Tibial nerve (tissue), 4 donors: ENCODE results near the gene RARA.

Experiments
- CTCF ChIP-seq, 5 experiments: fragments of 200-600 bp in 3 of 5; fragments of 450-650 bp in 2 of 5; sonication (generic) in 3 of 5; IDR thresholded peaks; one replicate each; pipeline ENCODE4 v1.5.1; 2016 to 2019; ENCODE audit warnings: antibody characterized with exemption in 5 of 5, mild to moderate bottlenecking in 3 of 5, moderate library complexity in 2 of 5
- EP300 ChIP-seq, 2 donors: sonication (generic); formaldehyde crosslinking; IDR thresholded peaks; one replicate each; pipeline ENCODE4 v1.6.1; 2017; ENCODE audit warnings: antibody characterized with exemption in 2 of 2, mild to moderate bottlenecking in 1 of 2
- POLR2A ChIP-seq, 2 donors: fragments of 450-650 bp; IDR thresholded peaks; one replicate each; pipeline ENCODE4 v1.6.1; 2017; ENCODE audit warnings: antibody characterized with exemption in 2 of 2, mild to moderate bottlenecking in 2 of 2, moderate library complexity in 2 of 2

- TF ChIP-seq CTCF (IDR thresholded peaks at IDR 0.05) (no peak), POLR2A (IDR thresholded peaks at IDR 0.05) (no peak), EP300 (IDR thresholded peaks at IDR 0.05) (no peak)
Measured at GRCh38 chr17:40327735-40328385, 18.9 kb downstream of the RARA start.
